Esophagus squamous epithelium (tissue), 4 donors: ENCODE results near the gene TNF.

Experiments used
- CTCF ChIP-seq, 6 experiments: fragments of 450-650 bp in 4 of 6; fragments of 200-600 bp in 2 of 6; sonication (generic) in 2 of 6; IDR thresholded peaks; one replicate each; pipeline ENCODE4 v1.5.1; 2016 to 2019; ENCODE audit warnings: antibody characterized with exemption in 6 of 6, mild to moderate bottlenecking in 4 of 6, moderate library complexity in 4 of 6
- POLR2A ChIP-seq, 4 donors: fragments of 450-650 bp; IDR thresholded peaks; one replicate each; pipeline ENCODE4 v1.6.1; 2017; ENCODE audit warnings: antibody characterized with exemption in 4 of 4, mild to moderate bottlenecking in 4 of 4, moderate library complexity in 3 of 4

GRCh38 chr6:31534521-31535040, 40.8 kb upstream of the TNF start:
- TF ChIP-seq CTCF (IDR thresholded peaks at IDR 0.05) = no peak
- no peak for TF ChIP-seq POLR2A (IDR thresholded peaks at IDR 0.05)
